Lower leg skin (tissue), 4 donors: Measurements from ENCODE around the gene FLYWCH1. TPM values are rescaled to one million over a fixed set of nuclear protein-coding genes. Genes with fewer than 3 reads are reported as not detected.

Experiments used
- DNase-seq, 2 donors: peaks; one replicate each; pipeline ENCODE4 v3.0.0-alpha.2; 2019; ENCODE audit warnings: low spot score in 2 of 2
- H3K4me3 ChIP-seq: fragments of 200-600 bp; sonication (generic); 2 replicates; pipeline ENCODE4 v1.5.1; 2017; ENCODE audit warnings: mild to moderate bottlenecking, low read depth; ENCODE audit not compliant: poor library complexity, severe bottlenecking
- POLR2A ChIP-seq, 2 donors: fragments of 450-650 bp; IDR thresholded peaks; one replicate each; pipeline ENCODE4 v1.6.1; 2016 to 2017; ENCODE audit warnings: antibody characterized with exemption in 2 of 2, mild to moderate bottlenecking in 1 of 2, moderate library complexity in 1 of 2
- WGBS, 2 donors: methylation state at CpG; one replicate each; pipeline ENCODE4 v1.1.5; 2018; 5-methylcytosine and 5-hydroxymethylcytosine counted together
- intact Hi-C: fragments of 100-400 bp; cut with DNase I; formaldehyde crosslinking; loops from one replicate; pipeline ENCODE4 v1.15.0; 2023; ENCODE audit warnings: low total_unique reads
- total RNA-seq, 4 donors: library from RNA; depleted of rRNA; stranded (reverse); fragments of >200 nt; gene quantifications; one replicate each; pipeline ENCODE4 v1.1.0, GENCODE V29; 2016
- TF ChIP-seq, protein P1 (sequence below), 3 donors: fragments of 450-650 bp; IDR thresholded peaks; one replicate each; pipeline ENCODE4 v1.5.1; 2016; ENCODE audit warnings: antibody characterized with exemption in 3 of 3, mild to moderate bottlenecking in 3 of 3, moderate library complexity in 2 of 3

The FLYWCH1 gene
- total RNA-seq, 4 donors from 2014 or later = 36.9 to 61.4 (median 46.0) TPM

DNA sequence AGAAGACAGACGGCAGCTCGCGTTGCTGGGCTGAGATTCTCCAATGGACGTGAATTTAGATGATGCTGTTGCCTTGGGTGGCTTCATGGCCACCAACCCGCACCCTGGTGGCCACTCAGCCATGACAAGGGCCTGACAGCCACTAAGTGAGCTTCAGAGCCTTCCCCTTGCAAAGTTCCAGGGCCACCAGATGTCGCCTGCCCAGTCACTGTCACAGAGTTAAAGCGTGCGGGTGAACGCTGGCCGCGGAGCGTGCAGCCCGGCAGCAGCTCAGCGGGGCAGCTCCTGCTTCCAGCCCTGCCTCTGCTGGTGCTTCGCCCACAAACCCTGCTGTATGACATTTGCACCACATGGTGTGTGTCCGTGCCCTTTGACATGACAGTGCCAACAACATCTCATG, 39.0 kb downstream of the FLYWCH1 start:
- intact Hi-C loops = no loop called here
- TF ChIP-seq, protein P1, sequence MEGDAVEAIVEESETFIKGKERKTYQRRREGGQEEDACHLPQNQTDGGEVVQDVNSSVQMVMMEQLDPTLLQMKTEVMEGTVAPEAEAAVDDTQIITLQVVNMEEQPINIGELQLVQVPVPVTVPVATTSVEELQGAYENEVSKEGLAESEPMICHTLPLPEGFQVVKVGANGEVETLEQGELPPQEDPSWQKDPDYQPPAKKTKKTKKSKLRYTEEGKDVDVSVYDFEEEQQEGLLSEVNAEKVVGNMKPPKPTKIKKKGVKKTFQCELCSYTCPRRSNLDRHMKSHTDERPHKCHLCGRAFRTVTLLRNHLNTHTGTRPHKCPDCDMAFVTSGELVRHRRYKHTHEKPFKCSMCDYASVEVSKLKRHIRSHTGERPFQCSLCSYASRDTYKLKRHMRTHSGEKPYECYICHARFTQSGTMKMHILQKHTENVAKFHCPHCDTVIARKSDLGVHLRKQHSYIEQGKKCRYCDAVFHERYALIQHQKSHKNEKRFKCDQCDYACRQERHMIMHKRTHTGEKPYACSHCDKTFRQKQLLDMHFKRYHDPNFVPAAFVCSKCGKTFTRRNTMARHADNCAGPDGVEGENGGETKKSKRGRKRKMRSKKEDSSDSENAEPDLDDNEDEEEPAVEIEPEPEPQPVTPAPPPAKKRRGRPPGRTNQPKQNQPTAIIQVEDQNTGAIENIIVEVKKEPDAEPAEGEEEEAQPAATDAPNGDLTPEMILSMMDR (IDR thresholded peaks at IDR 0.05) = no peak
- TF ChIP-seq POLR2A (IDR thresholded peaks at IDR 0.05) = no peak
- no peak for DNase-seq
- no peak overlapping the region for H3K4me3 ChIP-seq
- 82 to 84% methylated on average over 14 to 16 of the region's 16 CpGs for WGBS, 2 donors

DNA sequence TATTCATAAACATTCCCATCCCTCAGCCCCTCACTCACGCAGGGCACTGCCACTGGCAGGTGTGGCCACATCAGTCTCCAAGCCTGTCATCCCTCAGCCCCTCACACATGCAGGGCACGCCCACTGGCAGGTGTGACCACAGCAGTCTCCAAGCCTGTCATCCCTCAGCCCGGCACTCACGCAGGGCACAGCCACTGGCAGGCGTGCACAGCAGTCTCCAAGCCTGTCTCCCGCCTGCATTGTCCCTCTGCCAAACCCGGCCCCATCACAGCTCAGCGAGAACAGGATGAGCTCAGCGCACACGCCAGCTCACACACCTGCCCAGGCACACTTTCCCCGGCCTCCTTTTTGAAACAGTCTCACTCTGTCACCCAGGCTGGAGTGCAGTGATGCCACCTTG, 40.9 kb downstream of the FLYWCH1 start:
- H3K4me3 ChIP-seq = no peak overlapping the region
- WGBS, 2 donors = 28 to 38% methylated on average over 9 to 11 of the region's 11 CpGs
- no peak for DNase-seq
- intact Hi-C loops = no loop called here
- TF ChIP-seq, protein P1 (IDR thresholded peaks at IDR 0.05) = no peak
- TF ChIP-seq POLR2A (IDR thresholded peaks at IDR 0.05) = no peak

- 62 to 66% methylated on average over 30 of the region's 31 CpGs for WGBS, 2 donors
- intact Hi-C loops = no loop called here
- no peak for DNase-seq
Measured at GRCh38 chr16:2953706-2954627, 42.2 kb downstream of the FLYWCH1 start.

GRCh38 chr16:2954656-2955381, 43.1 kb downstream of the FLYWCH1 start:
- H3K4me3 ChIP-seq = no peak overlapping the region
- intact Hi-C loops = no loop called here
- TF ChIP-seq, protein P1 (IDR thresholded peaks at IDR 0.05) = no peak
- no peak for TF ChIP-seq POLR2A (IDR thresholded peaks at IDR 0.05)
- no peak for DNase-seq
- WGBS, 2 donors = 29 to 48% methylated on average over 10 to 18 of the region's 26 CpGs

More at GRCh38 chr16:2953706-2954627, 42.2 kb downstream of the FLYWCH1 start:
- no peak for TF ChIP-seq POLR2A (IDR thresholded peaks at IDR 0.05)
- TF ChIP-seq, protein P1 (IDR thresholded peaks at IDR 0.05) = no peak
- no peak overlapping the region for H3K4me3 ChIP-seq

GRCh38 chr16:2955438-2955778, 43.7 kb downstream of the FLYWCH1 start:
- no peak overlapping the region for H3K4me3 ChIP-seq
- DNase-seq = no peak
- TF ChIP-seq, protein P1 (IDR thresholded peaks at IDR 0.05) = no peak
- TF ChIP-seq POLR2A (IDR thresholded peaks at IDR 0.05) = no peak
- intact Hi-C loops = no loop called here
- 27 to 46% methylated on average over 4 to 9 of the region's 10 CpGs for whole genome bisulfite sequencing, 2 donors
